Mesothelial cell of epicardium (in vitro differentiated cells): ENCODE data around the gene HACD1. TPM values are rescaled to one million over a fixed set of nuclear protein-coding genes. Genes with fewer than 3 reads are reported as not detected.

Experiments
- DNase-seq, 2 experiments: peaks; one replicate each; pipeline ENCODE4 v3.0.0; 2021; ENCODE audit warnings: low spot score in 2 of 2; ENCODE audit not compliant: unreplicated experiment in 2 of 2
- H3K27ac Mint-ChIP-seq: 2 replicates; pipeline ENCODE4 v1.8.0; 2021; ENCODE audit warnings: mixed read lengths
- H3K27me3 Mint-ChIP-seq: 2 replicates; pipeline ENCODE4 v1.8.0; 2021; ENCODE audit warnings: low read depth, mixed read lengths
- H3K36me3 Mint-ChIP-seq: 2 replicates; pipeline ENCODE4 v1.8.0; 2021; ENCODE audit warnings: mixed read lengths
- H3K4me1 Mint-ChIP-seq: 2 replicates; pipeline ENCODE4 v1.8.0; 2021; ENCODE audit warnings: mixed read lengths
- H3K4me3 Mint-ChIP-seq: 2 replicates; pipeline ENCODE4 v1.8.0; 2021; ENCODE audit warnings: mild to moderate bottlenecking, moderate library complexity, mixed read lengths
- H3K9me3 Mint-ChIP-seq: 2 replicates; pipeline ENCODE4 v1.8.0; 2021; ENCODE audit warnings: mixed read lengths
- total RNA-seq: library from RNA; stranded (reverse); gene quantifications from 3 replicates; pipeline ENCODE4 v1.2.1, GENCODE V29; 2021
- TF ChIP-seq, protein P1 (sequence below): fragments of 200-600 bp; sonication (generic); IDR thresholded peaks from one replicate; pipeline ENCODE4 v1.5.0; 2021; ENCODE audit warnings: antibody characterized with exemption; ENCODE audit not compliant: unreplicated experiment

Gene HACD1
- total RNA-seq, 1 donor from 2014 or later, result 14.7 TPM

GRCh38 chr10:17651896-17652295 is 34.7 kb upstream of the HACD1 start:
- Mint-ChIP-seq H3K36me3 (peaks cover 27% of the 10 kb centered on the region), H3K27ac (peak overlapping the region; percentile 90), H3K9me3 (peaks cover 27% of the 10 kb centered on the region), H3K27me3 (no peaks in the 10 kb centered on the region), H3K4me3 (no peak overlapping the region), H3K4me1 (peaks cover 36% of the 10 kb centered on the region)
- no peak for DNase-seq
- TF ChIP-seq, protein P1, sequence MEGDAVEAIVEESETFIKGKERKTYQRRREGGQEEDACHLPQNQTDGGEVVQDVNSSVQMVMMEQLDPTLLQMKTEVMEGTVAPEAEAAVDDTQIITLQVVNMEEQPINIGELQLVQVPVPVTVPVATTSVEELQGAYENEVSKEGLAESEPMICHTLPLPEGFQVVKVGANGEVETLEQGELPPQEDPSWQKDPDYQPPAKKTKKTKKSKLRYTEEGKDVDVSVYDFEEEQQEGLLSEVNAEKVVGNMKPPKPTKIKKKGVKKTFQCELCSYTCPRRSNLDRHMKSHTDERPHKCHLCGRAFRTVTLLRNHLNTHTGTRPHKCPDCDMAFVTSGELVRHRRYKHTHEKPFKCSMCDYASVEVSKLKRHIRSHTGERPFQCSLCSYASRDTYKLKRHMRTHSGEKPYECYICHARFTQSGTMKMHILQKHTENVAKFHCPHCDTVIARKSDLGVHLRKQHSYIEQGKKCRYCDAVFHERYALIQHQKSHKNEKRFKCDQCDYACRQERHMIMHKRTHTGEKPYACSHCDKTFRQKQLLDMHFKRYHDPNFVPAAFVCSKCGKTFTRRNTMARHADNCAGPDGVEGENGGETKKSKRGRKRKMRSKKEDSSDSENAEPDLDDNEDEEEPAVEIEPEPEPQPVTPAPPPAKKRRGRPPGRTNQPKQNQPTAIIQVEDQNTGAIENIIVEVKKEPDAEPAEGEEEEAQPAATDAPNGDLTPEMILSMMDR, result no peak

GRCh38 chr10:17650416-17650815 is 33.2 kb upstream of the HACD1 start:
- Mint-ChIP-seq H3K27me3 (no peaks in the 10 kb centered on the region), H3K36me3 (peaks cover 15% of the 10 kb centered on the region), H3K4me1 (peaks cover 48% of the 10 kb centered on the region), H3K27ac (peak overlapping the region; percentile 90), H3K9me3 (peaks cover 16% of the 10 kb centered on the region), H3K4me3 (peak overlapping the region; percentile 51)
- TF ChIP-seq, protein P1, result no peak
- DNase-seq, result no peak

- Mint-ChIP-seq H3K9me3 (peaks cover 11% of the 10 kb centered on the region), H3K36me3 (peaks cover 11% of the 10 kb centered on the region), H3K4me1 (peaks cover 53% of the 10 kb centered on the region), H3K27ac (peak overlapping the region; percentile 90), H3K4me3 (no peak overlapping the region), H3K27me3 (no peaks in the 10 kb centered on the region)
- TF ChIP-seq, protein P1, result no peak
- DNase-seq, result no peak
Measured at GRCh38 chr10:17649836-17650235, 32.7 kb upstream of the HACD1 start.

DNA sequence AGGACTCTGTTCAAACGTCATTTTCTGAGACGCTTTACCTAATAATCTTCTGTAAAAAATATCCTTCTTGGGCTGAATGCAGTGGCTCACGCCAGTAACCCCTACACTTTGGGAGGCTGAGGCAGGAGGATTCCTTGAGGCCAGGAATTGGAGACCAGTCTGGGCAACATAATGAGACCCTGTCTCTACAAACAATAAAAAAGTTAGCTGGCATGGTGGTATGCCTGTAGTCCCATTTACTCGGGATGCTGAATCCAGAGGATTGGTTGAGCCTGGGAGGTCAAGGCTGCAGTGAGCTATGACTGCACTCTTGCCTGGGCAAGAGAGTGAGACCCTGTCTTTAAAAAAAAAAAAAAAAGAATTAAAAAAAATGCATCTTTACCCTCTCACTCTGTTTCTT is 31.9 kb upstream of the HACD1 start:
- TF ChIP-seq, protein P1, result no peak
- H3K4me1 Mint-ChIP-seq, result peaks cover 58% of the 10 kb centered on the region

GRCh38 chr10:17648243-17649035 is 31.3 kb upstream of the HACD1 start:
- H3K9me3 Mint-ChIP-seq, result peaks cover 2% of the 10 kb centered on the region
- H3K27ac Mint-ChIP-seq, result no peak overlapping the region
- peaks cover 5% of the 10 kb centered on the region for H3K36me3 Mint-ChIP-seq
- peaks cover 58% of the 10 kb centered on the region for H3K4me1 Mint-ChIP-seq
- TF ChIP-seq, protein P1, result no peak
- no peak for DNase-seq
- no peak overlapping the region for H3K4me3 Mint-ChIP-seq
- H3K27me3 Mint-ChIP-seq, result no peaks in the 10 kb centered on the region

More for the DNA sequence above, 31.9 kb upstream of the HACD1 start:
- H3K36me3 Mint-ChIP-seq, result peaks cover 9% of the 10 kb centered on the region
- peaks cover 7% of the 10 kb centered on the region for H3K9me3 Mint-ChIP-seq
- H3K4me3 Mint-ChIP-seq, result no peak overlapping the region
- H3K27ac Mint-ChIP-seq, result no peak overlapping the region
- no peaks in the 10 kb centered on the region for H3K27me3 Mint-ChIP-seq
- DNase-seq, result no peak
